K562 (cell line): ENCODE data around the gene C10orf95. TPM values are rescaled to one million over a fixed set of nuclear protein-coding genes. Genes with fewer than 3 reads are reported as not detected.
A peak's percentile ranks its signal among the peaks of the same experiment; 100 is the strongest.

ENCODE experiments used
- ADNP ChIP-seq: fragments of 200-800 bp; sonication (Bioruptor generic); IDR thresholded peaks from 2 replicates; pipeline ENCODE4 v1.6.1; 2016; ENCODE audit warnings: missing genetic modification characterization, missing compliant biosample characterization
- ATF1 ChIP-seq, 2 experiments: fragments of 450-650 bp in 1 of 2; IDR thresholded peaks; 2 replicates each; pipeline ENCODE4 v1.6.1; 2016; ENCODE audit warnings: missing compliant biosample characterization in 1 of 2, missing genetic modification characterization in 1 of 2
- CREM ChIP-seq: IDR thresholded peaks from 2 replicates; pipeline ENCODE4 v1.6.1; 2014; ENCODE audit warnings: antibody characterized with exemption, low read depth
- ELK1 ChIP-seq: sonication (generic); formaldehyde crosslinking; IDR thresholded peaks from 2 replicates; pipeline ENCODE4 v1.8.1; 2022; ENCODE audit warnings: missing genetic modification reagents
- ETS2 ChIP-seq: IDR thresholded peaks from 2 replicates; pipeline ENCODE4 v1.6.1; 2016; ENCODE audit warnings: borderline replicate concordance, missing genetic modification characterization, mild to moderate bottlenecking, moderate library complexity, missing compliant biosample characterization; ENCODE audit not compliant: poor library complexity, severe bottlenecking
- FOXK1 ChIP-seq: sonication (generic); formaldehyde crosslinking; IDR thresholded peaks from 2 replicates; pipeline ENCODE4 v1.8.0; 2022; ENCODE audit warnings: missing genetic modification reagents, mild to moderate bottlenecking, borderline replicate concordance
- HDAC2 ChIP-seq: fragments of 450-650 bp; IDR thresholded peaks from 2 replicates; pipeline ENCODE4 v1.6.1; 2016; ENCODE audit warnings: mild to moderate bottlenecking
- HSF4 ChIP-seq: fragments of 250-450 bp; sonication (Bioruptor Pico); IDR thresholded peaks from 2 replicates; pipeline ENCODE4 v2.1.2; 2022; ENCODE audit warnings: mild to moderate bottlenecking, moderate library complexity, borderline replicate concordance
- KLF10 ChIP-seq: fragments of 250-450 bp; sonication (Bioruptor Pico); IDR thresholded peaks from 2 replicates; pipeline ENCODE4 v1.6.1; 2021; ENCODE audit warnings: matching md5 sums
- MEF2D ChIP-seq: conservative IDR thresholded peaks from 2 replicates; pipeline ENCODE4 v1.6.1; 2016; ENCODE audit warnings: low read depth, missing genetic modification characterization, missing compliant biosample characterization
- MYC ChIP-seq, 2 experiments: fragments of 250-450 bp in 1 of 2; sonication (Bioruptor Pico) in 1 of 2; IDR thresholded peaks; 2 replicates each; pipeline versions ENCODE4 v1.5.1 to v1.6.1; 2012 to 2021; ENCODE audit warnings: low read depth in 2 of 2, borderline replicate concordance in 1 of 2, improper control_type of control experiment in 1 of 2, low read length in 1 of 2, mild to moderate bottlenecking in 1 of 2, moderate library complexity in 1 of 2
- NR2C2 ChIP-seq, 2 experiments: fragments of 200-800 bp in 1 of 2; sonication (Bioruptor generic) in 1 of 2; sonication (generic) in 1 of 2; formaldehyde crosslinking in 1 of 2; IDR thresholded peaks; 2 replicates each; pipeline versions ENCODE4 v1.6.1 to v1.8.0; 2016 to 2022; ENCODE audit warnings: mild to moderate bottlenecking in 1 of 2, missing compliant biosample characterization in 1 of 2, missing genetic modification characterization in 1 of 2, missing genetic modification reagents in 1 of 2
- PPARD ChIP-seq: fragments of 250-450 bp; sonication (Bioruptor Pico); IDR thresholded peaks from 2 replicates; pipeline ENCODE4 v1.8.0; 2022; ENCODE audit warnings: inconsistent platforms, mild to moderate bottlenecking, moderate library complexity
- PYGO2 ChIP-seq: fragments of 450-650 bp; IDR thresholded peaks from 2 replicates; pipeline ENCODE4 v1.6.1; 2016; ENCODE audit warnings: mild to moderate bottlenecking, missing genetic modification characterization, moderate library complexity, missing compliant biosample characterization
- RBM25 ChIP-seq: fragments of 200-400 bp; formaldehyde crosslinking; IDR thresholded peaks from 2 replicates; pipeline ENCODE4 v1.6.1; 2018; ENCODE audit warnings: low read length, low read depth, moderate library complexity; ENCODE audit not compliant: severe bottlenecking
- RFX1 ChIP-seq: fragments of 450-650 bp; IDR thresholded peaks from 2 replicates; pipeline ENCODE4 v1.6.1; 2016; ENCODE audit warnings: mild to moderate bottlenecking, moderate library complexity
- SMAD4 ChIP-seq: fragments of 250-450 bp; sonication (Bioruptor Pico); conservative IDR thresholded peaks from 2 replicates; pipeline ENCODE4 v1.8.0; 2021; ENCODE audit warnings: inconsistent platforms, mild to moderate bottlenecking, moderate library complexity
- SMARCE1 ChIP-seq: fragments of 450-650 bp; IDR thresholded peaks from 2 replicates; pipeline ENCODE4 v1.7.1; 2016; ENCODE audit warnings: mild to moderate bottlenecking
- SRSF3 ChIP-seq: fragments of 200-400 bp; formaldehyde crosslinking; IDR thresholded peaks from 2 replicates; pipeline ENCODE4 v1.6.1; 2016; ENCODE audit warnings: mild to moderate bottlenecking, low read length, moderate library complexity; ENCODE audit not compliant: insufficient read depth
- TCF7L2 ChIP-seq: fragments of 150-350 bp; IDR thresholded peaks from 2 replicates; pipeline ENCODE4 v1.6.1; 2016; ENCODE audit warnings: low read depth, mild to moderate bottlenecking, low read length, moderate library complexity
- U2AF1 ChIP-seq: fragments of 200-400 bp; formaldehyde crosslinking; optimal IDR thresholded peaks from 2 replicates; pipeline ENCODE3; 2017; ENCODE audit warnings: mild to moderate bottlenecking, low read depth, low read length, moderate library complexity
- USF1 ChIP-seq: sonication (generic); formaldehyde crosslinking; IDR thresholded peaks from 2 replicates; pipeline ENCODE4 v1.9.0; 2022; ENCODE audit warnings: mild to moderate bottlenecking, missing genetic modification reagents
- YY1 ChIP-seq, 3 experiments: IDR thresholded peaks; 2 replicates each; pipeline ENCODE4 v1.6.1; 2011; ENCODE audit warnings: low read length in 2 of 3, mild to moderate bottlenecking in 2 of 3, moderate library complexity in 2 of 3, borderline replicate concordance in 1 of 3, control low read depth in 1 of 3, low read depth in 1 of 3; ENCODE audit not compliant: insufficient read depth in 3 of 3, insufficient replicate concordance in 2 of 3, control insufficient read depth in 1 of 3, insufficient read length in 1 of 3; ENCODE audit errors: extremely low read depth in 1 of 3
- ZNF224 ChIP-seq: sonication (generic); formaldehyde crosslinking; IDR thresholded peaks from 2 replicates; pipeline ENCODE4 v1.8.0; 2022; ENCODE audit warnings: mild to moderate bottlenecking, missing genetic modification reagents
- polyA plus RNA-seq, 8 experiments: library from polyadenylated mRNA; depleted of rRNA in 4 of 8; stranded (reverse) in 5 of 8; unstranded in 3 of 8; fragments of >200 nt; fragmentation: Nextera tagmentation in 2 of 8; fragmentation: Illumina TruSeq in 1 of 8; extraction: Ambion mirVana in 2 of 8; extraction: Trizol in 1 of 8; gene quantifications; 2 replicates each; pipeline versions ENCODE4 v1.2.1 to v1.2.3, GENCODE V29; 2011 to 2014; ENCODE audit warnings: inconsistent platforms in 1 of 8, missing spikeins in 1 of 8
- total RNA-seq, 7 experiments: library from RNA; depleted of rRNA in 6 of 7; stranded (reverse); fragments of >200 nt in 6 of 7; fragmentation: Illumina TruSeq in 2 of 7; extraction: Trizol in 2 of 7; gene quantifications; 2 replicates each; pipeline versions ENCODE4 v1.2.1 to v1.2.3, GENCODE V29; 2011 to 2021; ENCODE audit warnings: low replicate concordance in 1 of 7

Gene C10orf95
- total and polyA plus RNA-seq, 9 of the 15 experiments (the other 6 are each of a cell fraction or from before 2014, with no cell fraction given), result 0.03 to 0.41 (median 0.17) TPM; not detected in 1

GRCh38 chr10:102452672-102453340 is 1.5 kb upstream of the C10orf95 start (continued):
- peak; percentile 66; the same call in 1 of the 2 replicates for TF ChIP-seq SMARCE1
- no peak for TF ChIP-seq TCF7L2
- no peak for TF ChIP-seq PPARD (CRISPR knock-in tag)
- TF ChIP-seq ADNP (tag), result 0 out of 2 replicates have a peak, but pooled peaks have one; percentile 24
- no peak for TF ChIP-seq U2AF1
- TF ChIP-seq SRSF3, result no peak
- no peak for TF ChIP-seq USF1 (CRISPR knock-in tag)
- no peak for TF ChIP-seq RFX1
- no peak for TF ChIP-seq KLF10 (CRISPR knock-in tag)
- no peak for TF ChIP-seq PYGO2 (tag)
- TF ChIP-seq CREM, result peak; percentile 62
- no peak for TF ChIP-seq ETS2 (tag)
- peak; percentile 88 for TF ChIP-seq RBM25
- TF ChIP-seq ATF1 (CRISPR knock-in tag; IDR thresholded peaks at IDR 0.05), result no peak
- peak; percentile 46 for TF ChIP-seq ATF1 (tag; IDR thresholded peaks at IDR 0.05)
- TF ChIP-seq NR2C2 (CRISPR knock-in tag; IDR thresholded peaks at IDR 0.05), result no peak
- TF ChIP-seq NR2C2 (tag; IDR thresholded peaks at IDR 0.05), result peak; percentile 42; the same call in 1 of the 2 replicates
- TF ChIP-seq HSF4 (CRISPR knock-in tag), result no peak
- TF ChIP-seq SMAD4 (CRISPR knock-in tag), result peak; percentile 24; the same call in 1 of the 2 replicates
- no peak for TF ChIP-seq ZNF224 (CRISPR knock-in tag)
- TF ChIP-seq FOXK1 (CRISPR knock-in tag), result no peak
- TF ChIP-seq ELK1 (CRISPR knock-in tag), result no peak
- 0 out of 2 replicates have a peak, but pooled peaks have one; percentile 38 for TF ChIP-seq MEF2D (tag)
- peak in 1 of 3 experiments; percentile 24 for TF ChIP-seq YY1 (IDR thresholded peaks at IDR 0.05; ENCODE audit: borderline replicate concordance in 1 of 3, control insufficient read depth in 1 of 3, extremely low read depth in 1 of 3, insufficient read depth in 3 of 3, insufficient read length in 1 of 3, insufficient replicate concordance in 2 of 3, low read depth in 1 of 3, low read length in 2 of 3)
- TF ChIP-seq HDAC2, result peak; percentile 47; the same call in 1 of the 2 replicates
- no peak for TF ChIP-seq MYC (IDR thresholded peaks at IDR 0.05; ENCODE audit: low read depth, low read length)
- TF ChIP-seq MYC (CRISPR knock-in tag; IDR thresholded peaks at IDR 0.05; ENCODE audit: borderline replicate concordance, low read depth), result no peak
